ENCODE measurements around the gene PIP4P1.

DNA sequence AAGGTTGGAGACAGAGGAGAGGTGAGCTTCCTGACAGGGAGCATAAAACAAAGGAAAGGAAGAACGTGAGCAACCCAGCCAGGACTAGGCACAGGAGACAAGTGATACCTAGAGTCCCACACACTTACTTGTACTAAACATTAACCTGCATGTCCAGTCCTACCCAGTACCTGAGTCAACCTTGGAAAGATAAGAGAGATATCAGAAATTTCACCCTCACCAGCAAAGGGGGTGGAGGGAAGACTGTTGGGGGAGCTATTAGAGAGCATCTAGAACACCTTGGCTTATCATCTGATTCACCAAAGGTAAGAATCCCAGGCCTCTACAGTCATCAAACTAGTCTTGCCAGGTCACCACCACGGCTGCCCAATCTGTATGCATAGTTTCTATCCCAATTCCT, 36.4 kb downstream of the PIP4P1 start:
- TF ChIP-seq PRDM10 (CRISPR knock-in tag; IDR thresholded peaks at IDR 0.05; ENCODE audit: low read depth): no peak
- no peak for TF ChIP-seq MAZ (IDR thresholded peaks at IDR 0.05; ENCODE audit: borderline replicate concordance, low read depth, low read length)
- TF ChIP-seq MAZ (CRISPR knock-in tag; IDR thresholded peaks at IDR 0.05; ENCODE audit: low read depth): no peak
- TF ChIP-seq SMAD3 (CRISPR knock-in tag; IDR thresholded peaks at IDR 0.05): no peak
- TF ChIP-seq CTCF (CRISPR knock-in tag; IDR thresholded peaks at IDR 0.05): no peak
- no peak for TF ChIP-seq FOSL1 (CRISPR knock-in tag; IDR thresholded peaks at IDR 0.05; ENCODE audit: borderline replicate concordance)
- no peak for TF ChIP-seq PRDM15 (CRISPR knock-in tag; IDR thresholded peaks at IDR 0.05)
- no peak for TF ChIP-seq SALL2 (CRISPR knock-in tag; IDR thresholded peaks at IDR 0.05)
